ENCODE results near the gene FITM1.

- TF ChIP-seq CTCF (IDR thresholded peaks at IDR 0.05) (no peak), POLR2A (IDR thresholded peaks at IDR 0.05) (no peak), POLR2AphosphoS5 (IDR thresholded peaks at IDR 0.05) (no peak), EP300 (IDR thresholded peaks at IDR 0.05) (no peak)
Observed at GRCh38 chr14:24130380-24130716, at the start of gene FITM1.
